ENCODE results near the gene PKDCC. TPM values are rescaled to one million over a fixed set of nuclear protein-coding genes. Genes with fewer than 3 reads are reported as not detected.

Gene PKDCC
- total and polyA plus RNA-seq, 2 of the 8 experiments (the other 6 are each of a cell fraction or from before 2014, with no cell fraction given): 49.9 to 80.1 TPM

- Histone ChIP-seq H3K36me3 (ENCODE audit: control insufficient read depth in 2 of 4, insufficient read depth in 4 of 4, low read length in 3 of 4) (no peaks in the 10 kb centered on the region), H2BK15ac (ENCODE audit: low read length) (no peak overlapping the region), H3K4ac (replicated peaks; ENCODE audit: insufficient read length, low read depth, low read length) (peak overlapping the region; percentile 27), H3K4me3 (ENCODE audit: extremely low read depth in 1 of 4, insufficient read depth in 2 of 4, low read depth in 3 of 4, low read length in 4 of 4) (no peak overlapping the region), H3K4me2 (ENCODE audit: insufficient read depth in 1 of 2, low read depth in 2 of 2, low read length in 2 of 2) (peak overlapping the region in 1 of 2 experiments; percentile 30; a peak in 2 of 4 replicates), H3K27ac (ENCODE audit: low read depth, low read length) (no peak overlapping the region), H3K79me2 (ENCODE audit: control insufficient read depth in 1 of 2, insufficient read depth in 2 of 2, low read length in 2 of 2) (no peaks in the 10 kb centered on the region), H2AK5ac (ENCODE audit: low read depth, low read length) (no peak overlapping the region), H4K5ac (ENCODE audit: insufficient read length, low read depth, low read length) (peak overlapping the region; percentile 34), H2AFZ (ENCODE audit: low read length) (no peak overlapping the region), H3K56ac (replicated peaks; ENCODE audit: insufficient read length, low read depth, low read length) (no peak overlapping the region), H2BK12ac (ENCODE audit: low read depth, low read length) (peak overlapping the region; percentile 95), H2BK20ac (ENCODE audit: low read length) (peak overlapping the region; percentile 100), H4K8ac (ENCODE audit: extremely low read depth, insufficient read depth, low read length) (no peak overlapping the region; the same call in 1 of the 2 replicates), H2BK5ac (ENCODE audit: low read depth, low read length) (peak overlapping the region; percentile 57; the same call in 1 of the 2 replicates), H4K20me1 (replicated peaks in 1 of 2; ENCODE audit: control insufficient read depth in 1 of 2, insufficient read depth in 2 of 2, low read length in 2 of 2) (no peaks in the 10 kb centered on the region), H3K23me2 (ENCODE audit: low read depth, low read length) (no peaks in the 10 kb centered on the region), H3K18ac (ENCODE audit: extremely low read depth, low read length) (peak overlapping the region; percentile 25; the same call in 1 of the 2 replicates), H3K27me3 (replicated peaks in 1 of 4; ENCODE audit: control insufficient read depth in 3 of 4, extremely low read depth in 1 of 4, insufficient read depth in 3 of 4, low read length in 3 of 4) (peaks cover 0 to 12% (median 7%) of the 10 kb centered on the region in 4 experiments; a peak in 3 of 7 replicates), H3K4me1 (replicated peaks in 1 of 4; ENCODE audit: control insufficient read depth in 3 of 4, insufficient read depth in 4 of 4, low read length in 3 of 4) (peaks cover 16 to 33% (median 21%) of the 10 kb centered on the region in 4 experiments), H3K14ac (ENCODE audit: insufficient read length) (no peak overlapping the region), H3K79me1 (ENCODE audit: low read depth, low read length) (no peaks in the 10 kb centered on the region), H3K9ac (replicated peaks in 1 of 4; ENCODE audit: extremely low read depth in 1 of 4, low read depth in 3 of 4, low read length in 3 of 4) (no peak overlapping the region), H4K91ac (replicated peaks; ENCODE audit: insufficient read length, low read length) (peak overlapping the region; percentile 84), H2BK120ac (replicated peaks; ENCODE audit: low read depth, low read length) (peak overlapping the region; percentile 25), H3K9me3 (ENCODE audit: insufficient read depth in 2 of 2, low read depth in 1 of 2, low read length in 1 of 2) (no peaks in the 10 kb centered on the region), H3K23ac (ENCODE audit: insufficient read length) (no peak overlapping the region)
- 74% methylated on average over 3 of the region's 11 CpGs; no CpG with 5 or more reads in 1 of the 2 experiments for WGBS, 2 experiments (ENCODE audit: extremely low coverage in 1 of 2, insufficient coverage in 1 of 2, insufficient read length in 1 of 2, insufficient replicate concordance in 2 of 2, low coverage in 1 of 2, low lambda C conversion rate in 2 of 2, missing lambda C conversion rate in 1 of 2)
- TF ChIP-seq RXRA (IDR thresholded peaks at IDR 0.05; ENCODE audit: insufficient read depth, low read depth, low read length): no peak
- CTCF ChIA-PET (ENCODE audit: partially characterized antibody): interaction anchor here (0.6 to 3.1 kb wide), 14 partner anchors 8 to 1137 kb away, joined by 3 to 10 read pairs (median 4); partner anchors contain the start of gene PKDCC
- POLR2A ChIA-PET (ENCODE audit: partially characterized antibody): interaction anchor here (0.8 to 5.9 kb wide), 5 partner anchors 8 to 162 kb away, joined by 3 to 46 read pairs (median 6); partner anchors contain the start of gene PKDCC
- DNase-seq (ENCODE audit: low read depth in 1 of 2, low spot score in 2 of 2) (no peak), FAIRE-seq (no peak)
These were observed 15.1 kb upstream of the PKDCC start for GRCh38 chr2:42032745-42033144.
